ENCODE measurements around the gene EPHA7.

EPHA7 gene

DNA sequence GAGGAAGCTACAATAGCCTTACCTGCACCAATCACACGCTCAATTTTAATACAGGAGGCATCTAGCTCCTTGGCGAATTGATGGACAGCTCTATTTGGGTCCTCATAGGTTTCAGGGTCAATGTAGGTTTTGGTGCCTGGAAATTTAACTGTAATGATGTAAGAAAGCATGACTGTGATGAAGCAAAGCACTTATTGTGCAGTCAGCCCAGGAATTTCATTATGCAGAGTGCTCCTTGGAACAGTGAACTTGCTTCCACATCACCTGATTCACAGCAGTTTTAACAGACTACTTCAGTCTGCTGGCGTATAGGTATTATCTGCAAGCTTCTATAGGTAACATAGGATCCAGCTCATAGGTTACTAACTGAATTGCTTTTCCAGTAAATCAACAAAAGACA, 160.0 kb downstream of the EPHA7 start:
- Mint-ChIP-seq H3K4me1 (no peaks in the 10 kb centered on the region), H3K9me3 (no peaks in the 10 kb centered on the region), H3K27ac (no peak overlapping the region), H3K36me3 (no peaks in the 10 kb centered on the region), H3K4me3 (no peak overlapping the region), H3K27me3 (no peaks in the 10 kb centered on the region)

DNA sequence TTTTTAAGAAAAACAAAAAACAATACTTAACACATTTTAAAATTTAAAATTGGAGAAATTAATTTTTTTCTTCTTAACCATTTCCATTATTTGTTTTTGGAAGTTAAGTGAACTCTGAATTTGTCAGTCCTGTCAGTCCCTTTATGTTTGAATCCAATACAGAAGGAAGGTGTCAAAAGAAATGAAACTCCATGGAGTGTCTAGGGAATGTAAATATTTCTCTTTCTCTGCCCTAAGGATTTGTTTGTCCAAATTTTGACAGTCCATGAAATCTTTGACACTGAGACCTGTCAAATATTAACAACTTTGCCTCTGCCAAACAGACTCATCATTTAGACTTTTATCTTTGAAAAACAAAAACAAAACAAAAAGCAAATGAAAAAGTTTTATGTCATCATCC, 166.4 kb downstream of the EPHA7 start:
- Mint-ChIP-seq H3K9me3 (peaks cover 6% of the 10 kb centered on the region), H3K4me3 (no peak overlapping the region), H3K36me3 (no peaks in the 10 kb centered on the region), H3K27me3 (no peaks in the 10 kb centered on the region), H3K4me1 (no peaks in the 10 kb centered on the region), H3K27ac (no peak overlapping the region)

DNA sequence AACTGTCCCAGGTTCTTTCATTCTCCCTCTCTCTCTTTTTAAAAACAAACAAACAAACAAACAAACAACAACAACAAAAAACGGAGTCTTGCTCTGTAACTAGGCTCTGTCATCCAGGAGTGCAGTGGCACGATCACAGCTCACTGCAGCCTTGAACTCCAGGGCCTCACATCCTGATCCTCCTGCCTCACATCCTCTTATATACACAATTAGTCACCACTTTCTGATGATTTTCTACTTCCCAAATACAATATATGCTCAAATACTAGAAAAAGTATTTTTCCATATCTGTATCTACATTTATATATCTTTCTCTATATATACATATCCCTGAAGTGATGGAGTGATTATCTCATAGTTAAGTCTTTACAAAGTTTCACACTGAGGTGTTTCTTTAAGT, 170.7 kb downstream of the EPHA7 start:
- H3K9me3 Mint-ChIP-seq, result peaks cover 6% of the 10 kb centered on the region

DNA sequence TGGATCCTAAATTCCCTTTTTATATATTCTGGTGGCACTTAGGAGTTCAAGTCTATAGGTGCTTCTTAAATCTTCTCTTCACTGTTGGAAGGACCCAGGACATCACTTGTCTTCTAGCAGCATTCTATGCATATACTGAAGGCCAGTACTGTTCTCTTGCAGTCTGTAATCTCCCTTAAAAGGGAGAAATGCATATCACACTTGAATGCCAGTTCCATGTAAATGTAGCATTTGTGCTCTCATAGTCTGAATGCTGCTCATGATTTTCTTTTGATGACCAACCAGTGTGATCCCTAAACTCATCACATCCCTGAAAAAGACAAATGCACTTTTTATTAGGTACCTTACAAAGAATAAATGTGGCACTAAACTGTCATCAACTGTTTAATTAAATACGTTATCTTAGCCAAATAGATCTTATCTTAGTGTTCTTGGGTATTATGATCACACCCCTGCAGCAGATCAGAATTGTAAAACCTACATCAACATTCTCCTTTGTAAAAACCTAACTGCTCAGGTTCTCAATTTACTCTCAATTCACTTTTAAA, 176.1 kb downstream of the EPHA7 start:
- Mint-ChIP-seq H3K9me3 (peaks cover 6% of the 10 kb centered on the region), H3K27me3 (no peaks in the 10 kb centered on the region), H3K36me3 (no peaks in the 10 kb centered on the region), H3K4me1 (no peaks in the 10 kb centered on the region), H3K27ac (no peak overlapping the region), H3K4me3 (no peak overlapping the region)

More for the DNA sequence above, 170.7 kb downstream of the EPHA7 start:
- Mint-ChIP-seq H3K4me3 (no peak overlapping the region), H3K36me3 (no peaks in the 10 kb centered on the region), H3K27ac (no peak overlapping the region), H3K4me1 (no peaks in the 10 kb centered on the region), H3K27me3 (no peaks in the 10 kb centered on the region)

DNA sequence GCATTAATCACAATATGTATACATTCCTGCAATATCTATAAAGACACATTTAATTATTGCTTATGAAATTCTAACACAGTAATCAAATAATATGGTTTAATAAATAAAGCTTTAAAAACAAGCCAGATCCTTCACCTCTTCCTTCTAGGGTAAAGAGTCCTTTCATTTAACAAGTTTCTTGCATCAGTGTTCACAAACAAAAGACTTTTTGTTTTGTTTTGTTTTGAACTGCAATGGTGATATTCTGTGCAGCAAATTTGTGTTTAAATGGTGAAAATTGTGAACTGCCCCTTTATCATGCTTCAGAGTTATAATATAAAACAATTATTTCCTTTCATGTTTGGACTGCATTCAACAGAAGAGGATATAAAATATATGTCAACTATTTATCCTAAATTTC, 177.3 kb downstream of the EPHA7 start:
- Mint-ChIP-seq H3K36me3 (no peaks in the 10 kb centered on the region), H3K9me3 (peaks cover 6% of the 10 kb centered on the region), H3K27me3 (no peaks in the 10 kb centered on the region), H3K27ac (no peak overlapping the region), H3K4me3 (no peak overlapping the region), H3K4me1 (no peaks in the 10 kb centered on the region)

DNA sequence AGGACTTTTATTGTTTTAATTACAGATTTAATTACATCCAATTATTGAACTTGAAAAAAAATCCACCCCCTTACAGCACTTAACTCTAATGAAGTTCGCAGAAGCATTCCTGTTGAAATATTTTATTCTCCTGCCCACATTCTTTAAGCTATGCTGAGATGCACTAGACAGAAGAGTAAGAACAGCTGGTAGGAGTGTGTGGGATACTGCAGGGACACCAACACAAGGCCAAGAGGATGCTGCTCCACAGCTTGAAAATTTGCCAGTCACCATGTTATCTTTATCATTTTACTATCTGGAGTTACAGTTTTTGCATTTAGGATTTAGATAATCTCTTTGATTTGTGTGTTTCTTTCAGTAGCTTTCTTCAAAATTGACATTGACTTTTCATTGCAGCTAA, 180.7 kb downstream of the EPHA7 start:
- Mint-ChIP-seq H3K27ac (no peak overlapping the region), H3K9me3 (peaks cover 6% of the 10 kb centered on the region), H3K4me1 (no peaks in the 10 kb centered on the region), H3K36me3 (no peaks in the 10 kb centered on the region), H3K4me3 (no peak overlapping the region), H3K27me3 (no peaks in the 10 kb centered on the region)

DNA sequence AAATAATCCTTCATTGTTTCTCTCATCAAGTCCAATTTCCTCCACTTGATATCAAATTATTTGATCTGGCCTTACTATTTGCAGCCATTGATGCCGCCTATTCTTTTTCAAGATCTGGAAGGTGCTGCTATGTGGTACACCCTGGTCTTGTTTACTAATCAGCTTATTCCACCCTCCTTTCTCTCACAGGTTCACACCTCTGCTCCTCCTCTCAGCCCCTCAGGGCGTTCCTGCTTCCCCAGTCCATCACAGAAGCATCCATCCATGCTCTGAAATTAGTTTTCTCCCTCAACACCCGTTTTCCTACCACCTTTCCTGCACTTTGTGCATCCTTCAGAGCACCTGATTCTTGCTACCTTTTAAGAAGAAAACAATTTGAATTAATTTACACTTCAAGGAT, 183.6 kb downstream of the EPHA7 start:
- H3K4me3 Mint-ChIP-seq, result no peak overlapping the region
- H3K9me3 Mint-ChIP-seq, result peaks cover 6% of the 10 kb centered on the region
- H3K36me3 Mint-ChIP-seq, result no peaks in the 10 kb centered on the region
- no peaks in the 10 kb centered on the region for H3K27me3 Mint-ChIP-seq
- H3K4me1 Mint-ChIP-seq, result no peaks in the 10 kb centered on the region
- H3K27ac Mint-ChIP-seq, result no peak overlapping the region

DNA sequence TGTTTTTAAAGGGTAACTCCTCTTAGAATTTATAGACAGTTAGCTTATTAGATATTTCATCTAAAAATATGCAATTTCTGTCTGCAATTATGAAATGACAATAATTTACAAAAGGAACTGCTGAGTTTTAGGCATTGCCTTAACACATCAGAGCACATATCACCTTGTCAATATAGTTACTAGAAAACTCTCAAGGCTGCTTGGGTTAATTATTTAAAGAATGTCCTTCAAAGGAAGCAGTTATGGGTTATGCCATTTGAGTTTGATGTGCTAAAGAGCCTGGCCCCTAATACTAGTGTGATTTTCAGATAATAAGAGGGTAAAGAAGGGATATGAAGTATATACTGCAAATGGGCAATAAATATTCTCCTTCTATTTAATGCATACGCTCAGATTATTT, 192.5 kb downstream of the EPHA7 start:
- Mint-ChIP-seq H3K4me3 (no peak overlapping the region), H3K9me3 (no peaks in the 10 kb centered on the region), H3K27me3 (no peaks in the 10 kb centered on the region), H3K36me3 (no peaks in the 10 kb centered on the region), H3K27ac (no peak overlapping the region), H3K4me1 (no peaks in the 10 kb centered on the region)

DNA sequence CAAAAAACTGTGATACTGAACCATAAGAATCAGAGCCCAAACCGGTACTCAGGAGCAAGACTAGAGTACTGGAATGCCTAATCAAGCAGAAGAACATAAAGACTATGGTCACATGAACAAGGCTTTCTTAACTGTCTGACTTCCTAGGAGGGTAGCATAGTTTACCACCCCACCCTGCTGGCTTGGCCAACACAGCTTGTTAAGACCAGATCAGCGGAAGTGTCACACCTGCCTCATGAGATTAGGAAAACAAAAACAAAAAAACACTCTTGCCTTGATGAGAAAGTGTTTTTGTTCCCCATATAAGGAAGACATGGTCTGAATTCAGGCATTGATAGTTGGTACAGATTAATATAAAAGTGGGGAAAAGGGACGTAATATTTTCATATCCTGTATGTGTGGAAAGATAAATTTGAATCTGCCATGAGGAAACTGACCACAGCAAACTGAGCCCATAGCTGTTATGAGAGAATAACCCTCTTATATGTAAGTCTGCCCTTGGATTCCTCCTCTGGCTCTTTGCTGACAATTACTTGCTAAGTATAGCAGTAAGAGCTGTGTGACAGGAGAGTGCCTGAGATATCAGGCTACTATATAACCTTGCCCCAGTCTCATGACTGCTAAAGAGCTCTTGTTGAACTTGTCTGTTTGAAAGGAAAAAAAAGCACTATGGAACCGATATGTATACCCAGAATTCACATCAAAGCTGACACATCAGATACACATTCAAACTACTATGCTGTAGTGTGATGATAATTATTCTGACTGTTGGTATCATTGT, 197.1 kb downstream of the EPHA7 start:
- H3K36me3 Mint-ChIP-seq, result no peaks in the 10 kb centered on the region
- no peak overlapping the region for H3K27ac Mint-ChIP-seq
- no peak overlapping the region for H3K4me3 Mint-ChIP-seq
- H3K9me3 Mint-ChIP-seq, result peaks cover 6% of the 10 kb centered on the region
- no peaks in the 10 kb centered on the region for H3K27me3 Mint-ChIP-seq
- H3K4me1 Mint-ChIP-seq, result no peaks in the 10 kb centered on the region

DNA sequence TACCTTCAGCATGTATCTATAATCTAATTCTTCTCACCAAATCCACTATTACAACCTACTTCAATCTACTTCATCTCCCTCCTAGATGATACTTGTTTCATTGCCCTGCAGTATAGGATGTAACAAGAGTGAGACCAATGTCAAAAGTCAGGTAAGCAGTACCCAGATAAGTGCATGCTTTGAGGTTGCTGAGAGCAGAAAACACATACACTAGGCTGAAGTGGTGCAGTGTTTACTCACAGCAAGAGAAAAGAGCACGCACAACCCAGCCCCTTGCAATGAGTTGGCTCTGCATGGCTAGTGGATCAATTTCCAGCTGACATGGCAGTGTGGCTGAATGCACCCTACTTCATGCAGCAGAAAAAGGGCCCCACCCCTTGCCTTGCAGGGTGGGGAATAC, 199.9 kb downstream of the EPHA7 start:
- Mint-ChIP-seq H3K4me1 (no peaks in the 10 kb centered on the region), H3K9me3 (peaks cover 6% of the 10 kb centered on the region), H3K27me3 (no peaks in the 10 kb centered on the region), H3K4me3 (no peak overlapping the region), H3K36me3 (no peaks in the 10 kb centered on the region), H3K27ac (no peak overlapping the region)

DNA sequence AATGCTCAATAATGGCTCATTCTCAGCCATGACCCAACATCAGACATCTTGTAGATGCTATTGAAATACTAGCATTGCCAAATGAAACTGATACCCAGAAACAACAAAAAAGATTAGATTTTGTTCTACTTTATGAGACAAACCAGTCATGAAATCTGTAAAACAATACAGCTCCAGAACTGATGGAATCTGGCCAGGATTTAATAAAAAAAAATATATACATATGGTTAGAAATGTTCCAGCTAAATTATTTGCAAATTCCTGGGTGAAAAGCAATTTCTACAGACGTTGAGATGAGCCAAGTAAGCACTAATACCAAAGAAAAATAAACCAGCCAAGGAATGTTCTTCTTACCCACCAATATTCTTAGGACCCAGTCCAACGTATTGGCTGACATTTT, 201.3 kb downstream of the EPHA7 start:
- no peaks in the 10 kb centered on the region for H3K36me3 Mint-ChIP-seq
- no peaks in the 10 kb centered on the region for H3K27me3 Mint-ChIP-seq
- H3K9me3 Mint-ChIP-seq, result peaks cover 6% of the 10 kb centered on the region
- H3K27ac Mint-ChIP-seq, result no peak overlapping the region
- no peak overlapping the region for H3K4me3 Mint-ChIP-seq
- H3K4me1 Mint-ChIP-seq, result no peaks in the 10 kb centered on the region

DNA sequence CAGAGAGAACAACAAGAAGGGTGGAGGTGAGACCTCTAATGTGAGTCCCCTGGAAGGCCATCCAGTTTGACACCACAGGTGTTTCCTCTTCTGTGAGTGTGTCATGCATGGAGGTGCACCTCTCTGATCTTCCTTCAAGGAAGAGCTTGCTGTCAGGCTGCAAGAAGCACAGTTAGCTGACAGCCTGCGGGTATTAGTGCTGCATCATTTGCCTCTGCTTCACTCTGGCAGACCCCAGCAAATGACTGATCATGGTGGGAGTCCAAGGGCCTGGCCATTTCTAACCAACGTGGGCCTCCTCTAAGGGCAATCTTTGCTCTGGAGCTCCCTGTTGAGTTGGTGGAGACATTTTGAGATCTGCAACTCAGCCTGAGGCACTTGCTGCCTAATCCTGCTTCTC, 206.3 kb downstream of the EPHA7 start:
- Mint-ChIP-seq H3K27ac (no peak overlapping the region), H3K4me1 (no peaks in the 10 kb centered on the region), H3K4me3 (no peak overlapping the region), H3K9me3 (peaks cover 3% of the 10 kb centered on the region), H3K27me3 (no peaks in the 10 kb centered on the region), H3K36me3 (no peaks in the 10 kb centered on the region)

DNA sequence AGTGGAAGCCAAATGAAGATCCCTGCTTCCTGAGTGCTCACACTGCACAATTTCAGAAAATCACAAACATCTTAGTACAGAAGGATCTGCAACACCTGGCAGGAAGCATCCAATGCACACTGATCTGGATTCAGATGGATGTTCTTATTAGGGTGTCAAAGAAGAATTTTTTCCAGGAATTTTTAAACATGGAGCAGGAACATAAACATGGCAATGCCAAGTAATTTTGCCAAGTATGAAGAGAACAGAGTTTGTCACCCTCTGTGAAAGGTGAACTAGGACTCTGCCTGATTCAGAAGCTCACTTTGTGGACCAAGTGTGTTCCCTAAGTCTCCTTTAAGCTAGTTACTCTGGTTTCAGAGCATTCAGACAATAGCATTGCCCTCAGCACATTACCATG, 208.5 kb downstream of the EPHA7 start:
- peaks cover 3% of the 10 kb centered on the region for H3K9me3 Mint-ChIP-seq
- no peaks in the 10 kb centered on the region for H3K4me1 Mint-ChIP-seq
- H3K27ac Mint-ChIP-seq, result no peak overlapping the region

DNA sequence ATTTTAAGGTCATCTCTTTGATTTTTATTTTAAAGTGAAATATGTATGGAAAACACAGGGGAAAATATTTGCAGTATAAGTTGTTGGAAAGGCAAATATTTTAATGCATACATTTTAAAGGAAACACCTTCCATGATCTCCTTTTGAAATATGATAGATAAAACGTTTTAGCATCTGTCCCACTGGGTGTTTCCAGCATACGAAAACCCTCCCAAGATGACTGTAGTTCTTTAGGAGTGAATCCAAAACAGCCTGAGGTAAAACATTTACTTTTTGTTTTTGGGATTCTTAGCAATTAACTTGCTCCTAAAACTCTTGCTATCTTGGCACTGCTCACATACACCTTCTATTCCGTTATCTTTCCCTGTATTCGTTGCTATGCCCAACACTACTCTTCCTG, 210.0 kb downstream of the EPHA7 start:
- Mint-ChIP-seq H3K4me1 (no peaks in the 10 kb centered on the region), H3K27me3 (no peaks in the 10 kb centered on the region), H3K9me3 (peaks cover 3% of the 10 kb centered on the region), H3K36me3 (no peaks in the 10 kb centered on the region), H3K27ac (no peak overlapping the region), H3K4me3 (no peak overlapping the region)

More for the DNA sequence above, 208.5 kb downstream of the EPHA7 start:
- H3K36me3 Mint-ChIP-seq, result no peaks in the 10 kb centered on the region
- no peak overlapping the region for H3K4me3 Mint-ChIP-seq
- no peaks in the 10 kb centered on the region for H3K27me3 Mint-ChIP-seq

DNA sequence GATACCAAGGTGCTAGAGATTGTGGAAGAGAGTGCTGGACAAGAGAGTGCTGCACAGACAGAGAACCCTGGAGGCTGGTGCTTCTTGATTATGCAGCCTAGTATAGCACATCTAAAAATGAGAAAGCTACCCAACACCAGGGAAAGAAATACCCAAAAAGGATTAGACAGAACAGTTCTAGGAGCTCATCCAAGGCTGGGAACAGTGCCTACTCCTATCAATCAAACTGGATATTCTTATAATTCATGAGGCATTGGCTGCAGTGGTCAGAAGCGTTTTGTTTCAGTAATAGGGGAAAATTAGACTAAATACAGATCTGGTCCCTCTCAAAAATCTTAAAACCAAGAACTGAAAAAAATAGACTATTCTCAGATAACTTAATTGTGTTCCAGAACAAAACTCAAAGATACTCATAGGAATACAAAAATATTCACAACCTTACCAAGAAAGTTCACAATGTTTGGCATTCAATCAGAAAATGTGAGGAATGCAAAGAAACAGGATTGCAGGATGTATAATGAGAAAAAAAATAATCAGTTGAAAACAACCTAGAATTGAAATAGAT, 222.9 kb downstream of the EPHA7 start:
- no peak overlapping the region for H3K4me3 Mint-ChIP-seq
- H3K27ac Mint-ChIP-seq, result no peak overlapping the region
- no peaks in the 10 kb centered on the region for H3K4me1 Mint-ChIP-seq
- H3K9me3 Mint-ChIP-seq, result no peaks in the 10 kb centered on the region
- H3K27me3 Mint-ChIP-seq, result no peaks in the 10 kb centered on the region
- H3K36me3 Mint-ChIP-seq, result no peaks in the 10 kb centered on the region

DNA sequence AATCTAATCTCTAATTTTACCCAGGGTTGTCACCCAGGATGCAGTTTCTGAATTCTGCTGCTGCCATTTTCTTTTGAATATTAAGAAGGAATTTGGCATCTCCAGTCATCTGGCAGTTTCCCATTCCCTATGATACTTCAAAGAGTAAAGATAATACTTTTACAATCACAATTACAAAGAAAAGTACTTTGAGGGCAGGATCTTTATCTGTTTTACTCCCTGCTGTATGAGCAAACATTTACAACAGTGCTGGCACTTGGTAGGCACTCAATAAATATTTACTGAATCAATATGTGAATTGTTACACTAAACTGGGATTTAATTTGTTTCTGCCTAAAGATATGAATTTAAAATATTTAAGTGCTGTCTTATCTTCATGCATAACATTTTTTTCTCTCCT, 224.9 kb downstream of the EPHA7 start:
- Mint-ChIP-seq H3K4me1 (no peaks in the 10 kb centered on the region), H3K9me3 (no peaks in the 10 kb centered on the region), H3K27me3 (no peaks in the 10 kb centered on the region), H3K4me3 (no peak overlapping the region), H3K36me3 (no peaks in the 10 kb centered on the region), H3K27ac (no peak overlapping the region)
